Uterus (tissue), 2 donors: Measurements from ENCODE around the gene NOL12.

ENCODE experiments used
- CTCF ChIP-seq, 4 experiments: fragments of 200-600 bp in 2 of 4; fragments of 450-650 bp in 2 of 4; sonication (generic) in 2 of 4; IDR thresholded peaks; one replicate each; pipeline ENCODE4 v1.5.1; 2016 to 2019; ENCODE audit warnings: antibody characterized with exemption in 4 of 4, mild to moderate bottlenecking in 2 of 4, moderate library complexity in 1 of 4
- POLR2A ChIP-seq, 2 donors: fragments of 450-650 bp; IDR thresholded peaks; one replicate each; pipeline ENCODE4 v1.6.1; 2016; ENCODE audit warnings: antibody characterized with exemption in 2 of 2, mild to moderate bottlenecking in 1 of 2, moderate library complexity in 1 of 2

- TF ChIP-seq CTCF (IDR thresholded peaks at IDR 0.05) (no peak), POLR2A (IDR thresholded peaks at IDR 0.05) (no peak)
These were observed 45.3 kb upstream of the NOL12 start for GRCh38 chr22:37640591-37641560.
